ENCODE results near the gene KIAA1614. TPM values are rescaled to one million over a fixed set of nuclear protein-coding genes. Genes with fewer than 3 reads are reported as not detected.

The KIAA1614 gene
- total RNA-seq, 1 experiment from 2014 or later: 63.1 TPM

DNA sequence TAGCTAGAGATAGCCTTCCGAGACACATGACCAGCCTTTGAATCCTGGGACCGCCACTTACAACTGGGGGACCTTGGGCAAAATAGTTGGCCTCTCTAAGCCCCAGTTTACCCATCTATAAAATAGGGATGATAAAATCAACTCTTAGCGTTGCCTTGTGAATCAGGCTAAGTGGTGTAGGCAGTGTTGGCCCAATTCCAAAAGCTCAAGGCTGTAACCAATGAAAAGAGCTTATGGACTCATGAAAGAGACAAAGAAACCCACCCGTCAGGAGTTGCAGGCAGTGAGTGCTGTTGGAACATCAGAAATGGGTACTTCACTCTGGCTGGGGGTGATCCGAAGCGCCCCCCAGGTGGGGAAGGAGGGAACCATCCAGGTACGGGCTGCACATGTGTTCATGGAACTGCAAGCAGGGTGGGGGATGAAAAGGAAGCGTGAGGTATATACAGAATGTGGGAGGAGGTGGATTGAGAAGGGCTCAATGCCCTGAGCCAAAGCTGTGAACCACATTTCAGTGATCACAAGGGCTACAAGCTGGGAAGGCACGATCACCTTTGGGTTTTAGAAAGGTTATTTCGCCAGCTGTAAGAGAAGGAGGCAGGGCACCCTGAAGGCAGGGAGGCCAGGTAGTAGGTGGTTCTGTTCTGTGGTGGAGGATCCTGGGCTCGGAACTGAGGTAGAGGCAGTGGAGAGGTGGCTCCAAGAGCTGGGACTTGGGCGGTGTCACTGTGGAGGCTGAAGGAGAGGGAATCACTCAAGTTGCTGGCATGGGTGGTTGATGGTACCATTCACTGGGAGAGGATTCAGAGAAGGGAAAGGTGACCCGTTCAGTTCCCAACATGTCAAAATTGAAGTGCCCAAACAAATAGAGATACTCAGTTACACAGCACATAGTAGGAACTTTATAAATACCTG is 11.4 kb upstream of the KIAA1614 start:
- H3K36me3 ChIP-seq: no peaks in the 10 kb centered on the region
- no peaks in the 10 kb centered on the region for H3K9me3 ChIP-seq (replicated peaks)
- H3K4me3 ChIP-seq: no peak overlapping the region
- DNase-seq: no peak
- H3K4me1 ChIP-seq: no peaks in the 10 kb centered on the region
- no peak overlapping the region for H3K27ac ChIP-seq
- no peaks in the 10 kb centered on the region for H3K27me3 ChIP-seq

DNA sequence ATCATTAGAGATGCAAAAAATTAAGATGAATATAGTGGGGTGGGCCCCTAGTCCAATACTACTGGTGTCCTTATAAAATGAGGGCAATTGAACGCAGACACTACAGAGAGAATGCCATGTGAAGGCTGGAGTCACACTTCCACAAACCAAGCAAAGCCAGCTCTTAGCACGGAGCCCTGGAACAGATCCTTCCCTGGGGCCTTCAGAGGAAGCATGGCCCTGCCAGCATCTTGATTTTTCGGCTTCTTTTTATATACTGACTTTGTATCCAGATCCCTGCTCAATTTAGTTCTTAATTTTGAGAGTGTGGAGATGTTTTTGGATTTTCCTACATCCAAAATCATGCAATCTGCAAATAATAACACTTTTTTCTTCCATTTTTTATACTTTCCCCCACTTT is 10.2 kb upstream of the KIAA1614 start:
- Histone ChIP-seq H3K27ac (no peak overlapping the region), H3K9me3 (replicated peaks) (no peaks in the 10 kb centered on the region), H3K36me3 (no peaks in the 10 kb centered on the region), H3K4me1 (no peaks in the 10 kb centered on the region), H3K27me3 (no peaks in the 10 kb centered on the region), H3K4me3 (no peak overlapping the region)
- no peak for DNase-seq

DNA sequence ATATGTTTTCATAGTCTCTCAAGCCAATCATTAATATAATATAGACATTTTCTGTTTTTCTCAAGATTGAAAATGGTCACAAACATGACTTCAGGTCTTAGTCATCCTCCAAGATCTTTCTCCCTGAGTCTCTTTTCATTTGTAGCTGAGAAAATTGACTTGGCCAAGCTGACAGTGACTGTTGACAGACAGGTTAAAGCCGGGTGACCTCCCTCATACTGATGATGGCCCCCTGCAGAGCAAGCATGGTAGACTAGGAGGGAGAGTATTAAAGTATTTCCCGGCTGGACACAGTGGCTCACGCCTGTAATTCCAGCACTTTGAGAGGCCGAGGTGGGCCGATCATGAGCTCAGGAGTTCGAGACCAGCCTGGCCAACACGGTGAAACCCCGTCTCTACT is 6.8 kb upstream of the KIAA1614 start:
- H3K9me3 ChIP-seq (replicated peaks): no peaks in the 10 kb centered on the region
- no peak overlapping the region for H3K4me3 ChIP-seq
- no peak overlapping the region for H3K27ac ChIP-seq
- H3K36me3 ChIP-seq: no peaks in the 10 kb centered on the region
- 0 out of 2 replicates have a peak, but pooled peaks cover 3% of the 10 kb centered on the region for H3K4me1 ChIP-seq
- DNase-seq: no peak
- no peaks in the 10 kb centered on the region for H3K27me3 ChIP-seq

DNA sequence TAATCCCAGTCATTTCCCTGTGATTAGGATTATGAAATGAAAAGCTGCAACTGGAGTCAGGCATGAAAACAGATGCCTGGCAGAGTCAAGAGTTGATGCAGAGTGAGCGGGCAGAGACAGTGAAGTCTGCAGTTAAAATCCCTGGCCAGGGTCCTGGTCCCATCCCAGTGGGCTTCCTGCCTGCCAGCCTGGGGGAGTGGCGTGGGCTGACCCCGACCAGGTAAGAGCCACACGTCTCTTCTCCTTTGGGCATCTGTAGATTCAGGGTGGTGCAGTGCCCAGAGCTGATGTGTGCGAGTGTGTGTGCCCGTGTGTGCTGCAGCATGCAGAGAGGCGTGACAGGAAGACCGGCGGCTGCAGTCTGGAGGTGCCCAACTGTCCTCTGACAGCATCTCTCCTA is 6.2 kb upstream of the KIAA1614 start:
- peaks cover 6% of the 10 kb centered on the region; the same call in 1 of the 2 replicates for H3K4me1 ChIP-seq
- no peaks in the 10 kb centered on the region for H3K36me3 ChIP-seq
- H3K9me3 ChIP-seq (replicated peaks): no peaks in the 10 kb centered on the region
- H3K27ac ChIP-seq: no peak overlapping the region
- H3K4me3 ChIP-seq: no peak overlapping the region
- DNase-seq: no peak
- no peaks in the 10 kb centered on the region for H3K27me3 ChIP-seq

DNA sequence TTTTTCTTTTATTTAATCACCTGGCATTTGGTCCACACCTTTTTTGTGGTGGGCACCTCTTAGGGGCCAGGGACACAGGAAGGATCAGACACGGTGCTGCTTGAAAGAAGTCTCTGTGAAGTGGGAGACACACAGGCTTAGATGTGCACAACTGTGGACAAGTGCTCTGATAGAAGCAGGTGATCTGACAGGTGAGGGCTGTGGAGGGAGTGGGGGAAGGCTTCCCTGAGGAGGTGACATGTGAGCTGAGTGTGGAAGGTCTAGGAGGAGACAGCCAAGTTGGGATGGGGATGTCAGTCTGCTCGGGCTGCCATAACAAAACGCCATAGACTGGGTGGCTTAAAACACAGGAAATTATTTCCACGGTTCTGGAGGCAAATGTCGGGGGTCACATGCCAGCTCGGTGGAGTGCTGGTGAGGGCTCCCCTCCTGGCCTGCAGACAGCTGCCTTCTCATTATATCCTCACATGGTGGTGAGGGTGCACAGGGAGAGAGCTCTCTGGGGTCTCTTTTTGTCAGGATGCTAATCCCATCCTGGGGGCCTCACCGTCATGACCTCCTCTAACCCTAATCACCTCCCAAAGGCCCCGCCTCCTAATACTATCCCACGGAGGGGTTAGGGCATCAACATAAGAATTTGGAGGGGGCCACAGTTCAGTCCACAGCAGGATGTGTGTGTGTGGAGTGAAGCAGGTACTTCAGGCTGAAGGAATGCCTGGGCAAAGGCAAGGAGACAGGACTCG is 5.2 kb upstream of the KIAA1614 start:
- no peaks in the 10 kb centered on the region for H3K9me3 ChIP-seq (replicated peaks)
- no peak overlapping the region for H3K4me3 ChIP-seq
- no peak for DNase-seq
- H3K27me3 ChIP-seq: no peaks in the 10 kb centered on the region
- no peaks in the 10 kb centered on the region for H3K36me3 ChIP-seq
- peaks cover 6% of the 10 kb centered on the region; the same call in 1 of the 2 replicates for H3K4me1 ChIP-seq
- no peak overlapping the region for H3K27ac ChIP-seq

DNA sequence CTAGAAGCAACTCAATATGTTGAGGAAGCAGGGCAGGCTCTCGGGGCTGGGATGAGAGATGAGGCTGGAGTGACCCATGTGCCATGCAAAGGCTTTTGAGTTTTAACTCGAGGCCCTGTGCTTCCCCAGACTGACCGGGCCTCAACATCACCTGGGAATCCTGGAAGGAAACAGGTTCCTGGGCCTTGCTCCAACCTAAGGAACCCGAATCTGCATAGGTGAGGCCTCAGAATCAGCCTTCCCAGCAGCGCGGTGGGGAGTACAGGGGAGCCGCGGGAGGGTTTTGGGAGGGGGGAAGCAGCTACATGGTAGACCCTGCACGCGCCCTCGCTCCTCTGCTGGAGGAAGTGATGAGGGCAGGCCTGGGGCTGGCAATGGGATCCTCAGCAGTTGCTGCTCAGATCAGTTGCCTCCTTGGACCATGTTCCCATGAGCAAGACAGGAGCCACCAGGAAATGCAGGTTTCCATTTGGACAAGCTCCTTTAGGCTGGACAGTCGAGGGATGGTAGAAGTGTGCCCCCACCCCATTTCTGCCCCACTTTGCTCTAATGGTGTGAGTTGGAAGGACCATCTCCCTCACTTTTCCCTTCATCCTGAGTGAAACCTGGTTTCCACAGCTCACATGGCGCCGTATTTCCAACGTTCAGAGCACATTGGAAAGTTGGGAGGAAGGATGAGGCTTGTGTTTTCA is 4.5 kb upstream of the KIAA1614 start:
- Histone ChIP-seq H3K27me3 (no peaks in the 10 kb centered on the region), H3K9me3 (replicated peaks) (no peaks in the 10 kb centered on the region), H3K36me3 (no peaks in the 10 kb centered on the region), H3K4me3 (no peak overlapping the region), H3K4me1 (peaks cover 6% of the 10 kb centered on the region; the same call in 1 of the 2 replicates), H3K27ac (no peak overlapping the region)
- DNase-seq: no peak

DNA sequence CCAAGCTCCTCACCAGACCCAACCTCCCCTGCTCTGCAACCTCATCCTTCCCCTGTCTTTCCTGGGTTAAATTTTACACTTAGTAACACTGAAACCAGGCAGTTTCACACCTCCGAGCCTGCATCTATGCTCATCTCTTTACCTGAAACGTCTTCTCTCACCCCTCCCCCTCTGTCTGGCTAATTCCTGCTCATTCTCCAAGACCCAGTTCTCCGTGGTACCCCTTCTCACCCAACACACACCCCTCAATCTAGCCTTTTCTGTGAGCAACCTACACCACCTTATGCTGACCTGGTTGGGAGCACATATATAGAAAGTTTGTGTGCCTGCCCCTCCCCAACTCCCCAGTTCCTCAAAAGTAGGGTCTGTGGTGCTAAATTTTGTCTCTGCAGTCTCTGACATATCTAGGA is 3.7 kb upstream of the KIAA1614 start:
- no peak overlapping the region for H3K4me3 ChIP-seq
- H3K4me1 ChIP-seq: peaks cover 6% of the 10 kb centered on the region; the same call in 1 of the 2 replicates
- DNase-seq: no peak

DNA sequence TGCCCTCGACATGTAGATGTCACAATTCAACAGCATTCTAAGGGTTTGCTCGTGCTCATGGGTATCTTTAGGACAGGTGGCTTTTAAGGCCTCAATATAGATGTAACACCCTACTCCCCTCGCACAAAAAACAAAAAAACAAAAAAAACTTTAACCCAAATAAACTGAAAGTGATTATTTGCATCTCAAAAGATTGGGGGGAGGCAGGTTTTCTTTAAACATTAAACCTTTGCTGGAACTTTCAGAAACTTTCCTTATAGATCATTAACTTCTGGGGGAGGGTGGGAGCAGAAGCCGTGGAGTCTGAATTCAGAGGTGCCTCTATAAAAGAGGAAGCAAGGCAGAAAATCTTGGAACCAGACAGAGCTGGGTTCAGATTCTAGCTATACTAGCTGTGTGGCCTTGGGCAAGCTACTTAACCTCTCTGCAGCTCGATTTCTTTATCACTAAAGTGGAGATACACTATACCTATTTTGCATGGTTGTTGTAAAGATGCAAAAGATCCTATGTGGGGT is 3.2 kb upstream of the KIAA1614 start:
- Histone ChIP-seq H3K9me3 (replicated peaks) (no peaks in the 10 kb centered on the region), H3K4me3 (no peak overlapping the region), H3K36me3 (no peaks in the 10 kb centered on the region), H3K27ac (no peak overlapping the region), H3K4me1 (peaks cover 10% of the 10 kb centered on the region; the same call in 1 of the 2 replicates), H3K27me3 (no peaks in the 10 kb centered on the region)
- no peak for DNase-seq

More for the DNA sequence above, 3.7 kb upstream of the KIAA1614 start:
- no peaks in the 10 kb centered on the region for H3K9me3 ChIP-seq (replicated peaks)
- no peaks in the 10 kb centered on the region for H3K27me3 ChIP-seq
- H3K36me3 ChIP-seq: no peaks in the 10 kb centered on the region
- no peak overlapping the region for H3K27ac ChIP-seq

DNA sequence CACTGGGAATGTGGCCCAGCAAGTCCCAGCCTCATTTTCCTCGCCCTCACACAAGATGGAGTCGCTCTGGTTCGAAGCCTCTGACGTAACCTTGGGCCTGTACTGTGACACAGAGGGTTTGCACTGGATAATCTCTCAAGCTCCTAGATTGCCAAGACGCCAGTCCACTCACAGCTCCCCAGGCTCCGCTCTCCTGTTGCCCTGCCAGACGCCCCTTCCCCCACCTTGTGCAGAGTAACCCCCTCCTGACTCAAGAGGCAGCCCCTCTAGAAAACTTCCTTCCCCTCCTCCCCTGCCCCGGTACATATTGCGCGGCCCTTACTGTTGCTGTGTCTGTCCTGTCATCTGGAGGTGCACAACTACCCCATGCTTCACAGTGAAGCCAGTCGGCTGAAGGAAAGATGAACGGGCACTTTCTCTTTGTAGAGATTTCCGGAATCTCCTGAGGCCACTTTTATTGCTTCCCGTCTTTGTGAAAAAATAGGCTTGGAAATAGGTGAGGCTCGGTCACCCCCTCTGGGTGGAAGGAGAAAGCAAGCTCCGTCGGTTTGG is 981 bp upstream of the KIAA1614 start:
- H3K4me3 ChIP-seq: peak overlapping the region; percentile 93
- H3K4me1 ChIP-seq: peaks cover 10% of the 10 kb centered on the region; the same call in 1 of the 2 replicates
- no peaks in the 10 kb centered on the region for H3K27me3 ChIP-seq
- H3K27ac ChIP-seq: peak overlapping the region; percentile 96
- no peaks in the 10 kb centered on the region for H3K36me3 ChIP-seq
- DNase-seq: peak; percentile 54 to 63
- H3K9me3 ChIP-seq (replicated peaks): no peaks in the 10 kb centered on the region

DNA sequence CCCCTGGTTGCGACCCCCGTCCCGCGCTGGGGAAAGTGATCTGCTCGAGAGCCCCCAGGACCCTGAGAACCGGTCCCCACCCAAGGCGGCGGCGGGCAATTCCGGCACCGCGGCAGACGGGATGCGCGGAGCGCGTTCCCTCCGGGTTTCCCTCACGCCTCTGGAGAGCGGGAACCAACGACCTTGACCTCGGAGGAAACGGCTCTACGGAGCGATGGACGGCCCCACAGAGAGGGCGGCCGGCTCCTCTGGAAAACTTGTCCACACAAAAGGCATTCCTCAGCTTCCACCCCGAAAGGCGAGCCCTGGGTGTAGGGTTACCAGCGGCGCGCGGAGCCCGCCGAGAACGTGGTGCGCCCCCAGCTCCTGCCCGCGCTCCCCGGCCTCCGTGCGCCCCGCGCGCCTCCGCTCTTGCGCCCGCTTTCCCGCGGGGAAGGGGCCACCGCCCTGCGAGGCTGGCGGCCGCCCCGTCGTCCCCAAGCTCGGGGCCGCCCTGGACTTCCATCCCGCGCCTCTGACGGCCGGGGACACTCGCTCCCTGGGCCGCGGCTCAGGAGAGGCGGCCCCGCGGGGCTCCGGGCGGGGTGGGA is 391 bp upstream of the KIAA1614 start:
- peak overlapping the region; percentile 96 for H3K27ac ChIP-seq
- H3K27me3 ChIP-seq: no peaks in the 10 kb centered on the region
- peak; percentile 72 to 76 for DNase-seq
- peaks cover 16% of the 10 kb centered on the region for H3K4me1 ChIP-seq
- H3K9me3 ChIP-seq (replicated peaks): no peaks in the 10 kb centered on the region
- no peaks in the 10 kb centered on the region for H3K36me3 ChIP-seq
- peak overlapping the region; percentile 93 for H3K4me3 ChIP-seq

DNA sequence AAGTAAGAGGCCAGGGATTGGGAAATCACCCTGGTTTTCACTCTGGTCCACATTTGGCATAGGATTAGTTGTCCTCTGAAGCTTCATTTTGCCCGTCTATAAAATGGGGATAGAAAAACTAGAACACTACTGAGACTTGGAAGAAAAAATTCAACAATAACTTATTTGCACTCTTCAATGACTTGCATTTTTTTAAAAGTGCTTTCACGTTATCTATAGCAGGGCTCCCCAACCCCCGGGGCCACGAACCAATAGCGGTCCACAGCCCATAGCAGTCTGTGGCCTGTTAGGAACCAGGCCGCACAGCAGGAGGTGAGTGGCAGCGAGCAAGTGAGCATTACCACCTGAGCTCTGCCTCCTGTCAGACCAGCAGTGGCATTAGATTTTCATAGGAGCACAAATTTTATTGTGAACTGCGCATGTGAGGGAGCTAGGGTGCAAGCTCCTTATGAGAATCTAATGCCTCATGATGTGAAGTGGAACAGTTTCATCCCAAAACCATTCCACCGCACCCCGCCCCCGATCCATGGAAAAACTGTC is 2.8 kb downstream of the KIAA1614 start:
- H3K4me1 ChIP-seq: peaks cover 43% of the 10 kb centered on the region
- H3K4me3 ChIP-seq: no peak overlapping the region
- no peak for DNase-seq
- no peaks in the 10 kb centered on the region for H3K9me3 ChIP-seq (replicated peaks)
- H3K27ac ChIP-seq: no peak overlapping the region
- H3K36me3 ChIP-seq: no peaks in the 10 kb centered on the region; the same call in 1 of the 2 replicates
- no peaks in the 10 kb centered on the region for H3K27me3 ChIP-seq

DNA sequence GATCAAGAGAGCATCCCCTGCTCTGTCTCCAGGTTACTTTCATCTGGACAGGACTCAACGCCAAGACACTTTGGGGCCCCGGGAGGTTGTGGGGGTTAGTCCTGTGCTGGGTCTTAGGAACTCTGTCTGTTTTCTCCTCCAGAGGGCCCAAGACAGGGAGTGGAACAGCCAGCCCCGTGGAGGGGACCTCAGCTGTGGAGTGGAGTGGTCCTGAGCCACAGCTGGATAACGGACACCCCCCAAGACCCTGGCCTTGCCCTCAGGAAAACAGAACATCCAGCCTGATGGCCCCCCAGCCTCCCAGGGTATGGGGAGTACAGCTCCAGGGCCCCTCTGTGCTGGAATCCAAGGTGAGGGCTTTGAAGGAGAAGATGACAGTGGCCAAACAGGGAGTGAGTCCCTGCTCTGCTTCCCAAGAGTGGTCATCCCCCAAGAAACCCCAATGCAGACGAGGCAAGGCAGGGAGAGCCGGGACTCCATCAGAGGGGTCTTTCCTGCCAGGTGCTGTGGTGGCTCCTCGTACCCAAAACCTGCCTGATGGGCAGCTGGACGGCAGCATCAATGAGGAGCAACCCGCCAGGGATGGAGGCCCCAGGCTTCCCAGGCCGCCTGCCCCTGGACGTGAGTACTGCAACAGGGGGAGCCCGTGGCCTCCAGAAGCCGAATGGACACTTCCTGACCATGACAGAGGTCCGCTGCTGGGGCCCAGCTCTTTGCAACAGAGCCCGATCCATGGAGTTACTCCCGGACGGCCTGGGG is 3.5 kb downstream of the KIAA1614 start:
- H3K9me3 ChIP-seq (replicated peaks): no peaks in the 10 kb centered on the region
- H3K4me3 ChIP-seq: no peak overlapping the region
- H3K27me3 ChIP-seq: no peaks in the 10 kb centered on the region
- H3K4me1 ChIP-seq: peaks cover 41% of the 10 kb centered on the region
- no peaks in the 10 kb centered on the region; the same call in 1 of the 2 replicates for H3K36me3 ChIP-seq
- DNase-seq: no peak
- H3K27ac ChIP-seq: peak overlapping the region; percentile 89; the same call in 1 of the 2 replicates

DNA sequence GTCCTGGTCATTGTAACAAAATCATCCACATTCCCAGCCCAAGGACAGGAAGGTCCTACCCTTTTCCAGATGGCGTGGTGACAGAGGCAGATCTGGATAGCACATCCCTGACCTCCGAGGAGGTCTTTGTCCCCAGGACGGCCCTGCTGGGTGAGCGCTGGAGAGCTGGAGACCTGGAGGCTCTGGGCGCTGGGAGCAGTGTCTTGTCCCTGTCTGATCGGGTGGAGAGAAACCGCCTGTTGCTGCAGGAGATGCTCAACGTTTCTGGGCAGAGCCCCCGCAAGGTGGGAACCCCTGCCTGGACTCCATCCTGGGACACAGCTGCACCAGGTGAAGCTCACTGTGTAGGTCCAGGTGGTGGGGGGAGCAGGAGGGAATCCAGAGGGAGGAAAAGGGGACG is 4.1 kb downstream of the KIAA1614 start:
- Histone ChIP-seq H3K4me3 (no peak overlapping the region), H3K4me1 (peaks cover 44% of the 10 kb centered on the region), H3K27me3 (no peaks in the 10 kb centered on the region), H3K9me3 (replicated peaks) (no peaks in the 10 kb centered on the region), H3K36me3 (no peaks in the 10 kb centered on the region; the same call in 1 of the 2 replicates), H3K27ac (peak overlapping the region; percentile 89)
- no peak for DNase-seq
